RWPE2 (cell line): ENCODE measurements around the gene FAM78B.
A peak's percentile ranks its signal among the peaks of the same experiment; 100 is the strongest.

Source experiments
- ATAC-seq: fragments of 200-7000 bp; cut with Tn5 transposase; 3 replicates; pipeline ENCODE4 v1.9.1; 2021; ENCODE audit warnings: low read depth
- DNase-seq: peaks from one replicate; pipeline ENCODE4 v3.0.0-alpha.2; 2020; ENCODE audit warnings: low spot score
- H3K27ac ChIP-seq: fragments of 450-650 bp; 2 replicates; pipeline ENCODE4 v1.5.1; 2017; ENCODE audit warnings: mild to moderate bottlenecking; ENCODE audit not compliant: poor library complexity, severe bottlenecking
- H3K27me3 ChIP-seq: fragments of 250-450 bp; sonication (Bioruptor Pico); 2 replicates; pipeline ENCODE4 v1.5.1; 2021; ENCODE audit warnings: mild to moderate bottlenecking, moderate library complexity; ENCODE audit not compliant: insufficient read depth, poor library complexity, severe bottlenecking
- H3K36me3 ChIP-seq: fragments of 250-450 bp; sonication (Bioruptor Pico); 2 replicates; pipeline ENCODE4 v1.5.1; 2020; ENCODE audit warnings: low read depth, mild to moderate bottlenecking, moderate library complexity
- H3K4me1 ChIP-seq: fragments of 250-450 bp; sonication (Bioruptor Pico); 2 replicates; pipeline ENCODE4 v1.5.1; 2021; ENCODE audit warnings: mild to moderate bottlenecking, moderate library complexity; ENCODE audit not compliant: insufficient read depth, poor library complexity, severe bottlenecking
- H3K4me3 ChIP-seq: fragments of 250-450 bp; sonication (Bioruptor Pico); 2 replicates; pipeline ENCODE4 v1.5.1; 2021; ENCODE audit warnings: mild to moderate bottlenecking, moderate library complexity; ENCODE audit not compliant: severe bottlenecking
- H3K9me3 ChIP-seq: fragments of 250-450 bp; sonication (Bioruptor Pico); 2 replicates; pipeline ENCODE4 v1.5.1; 2021; ENCODE audit warnings: mild to moderate bottlenecking, moderate library complexity; ENCODE audit not compliant: severe bottlenecking
- TF ChIP-seq, protein P1 (sequence below): fragments of 450-650 bp; IDR thresholded peaks from one replicate; pipeline ENCODE4 v1.5.1; 2017; ENCODE audit warnings: mild to moderate bottlenecking, moderate library complexity; ENCODE audit not compliant: poor library complexity, severe bottlenecking

Gene FAM78B

DNA sequence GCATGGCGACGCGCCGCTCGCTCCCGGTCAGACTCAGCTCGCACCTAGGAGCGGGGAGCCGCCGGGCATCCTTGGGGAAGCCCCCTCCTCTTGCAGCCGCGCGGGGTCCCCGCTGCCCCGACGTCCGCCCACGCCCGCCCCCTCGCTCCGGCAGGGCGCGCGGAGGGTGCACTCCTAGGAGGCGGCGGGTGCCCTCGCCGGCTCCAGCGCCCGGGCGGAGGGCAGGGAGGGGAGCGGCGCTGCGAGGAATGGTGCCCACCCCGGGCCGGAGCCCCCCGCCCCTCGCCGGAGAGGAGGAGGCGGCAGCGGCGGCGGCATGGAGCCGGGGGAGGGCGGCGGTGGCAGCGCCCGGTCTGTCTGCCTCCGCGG lies 488 bp downstream of the FAM78B start:
- no peaks in the 10 kb centered on the region for H3K4me1 ChIP-seq
- peaks cover 46% of the 10 kb centered on the region for H3K27me3 ChIP-seq
- H3K27ac ChIP-seq = no peak overlapping the region
- TF ChIP-seq, protein P1, sequence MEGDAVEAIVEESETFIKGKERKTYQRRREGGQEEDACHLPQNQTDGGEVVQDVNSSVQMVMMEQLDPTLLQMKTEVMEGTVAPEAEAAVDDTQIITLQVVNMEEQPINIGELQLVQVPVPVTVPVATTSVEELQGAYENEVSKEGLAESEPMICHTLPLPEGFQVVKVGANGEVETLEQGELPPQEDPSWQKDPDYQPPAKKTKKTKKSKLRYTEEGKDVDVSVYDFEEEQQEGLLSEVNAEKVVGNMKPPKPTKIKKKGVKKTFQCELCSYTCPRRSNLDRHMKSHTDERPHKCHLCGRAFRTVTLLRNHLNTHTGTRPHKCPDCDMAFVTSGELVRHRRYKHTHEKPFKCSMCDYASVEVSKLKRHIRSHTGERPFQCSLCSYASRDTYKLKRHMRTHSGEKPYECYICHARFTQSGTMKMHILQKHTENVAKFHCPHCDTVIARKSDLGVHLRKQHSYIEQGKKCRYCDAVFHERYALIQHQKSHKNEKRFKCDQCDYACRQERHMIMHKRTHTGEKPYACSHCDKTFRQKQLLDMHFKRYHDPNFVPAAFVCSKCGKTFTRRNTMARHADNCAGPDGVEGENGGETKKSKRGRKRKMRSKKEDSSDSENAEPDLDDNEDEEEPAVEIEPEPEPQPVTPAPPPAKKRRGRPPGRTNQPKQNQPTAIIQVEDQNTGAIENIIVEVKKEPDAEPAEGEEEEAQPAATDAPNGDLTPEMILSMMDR = no peak
- DNase-seq (no peak), ATAC-seq (no peak)
- H3K4me3 ChIP-seq = peak overlapping the region; percentile 78
- H3K9me3 ChIP-seq = no peaks in the 10 kb centered on the region
- no peaks in the 10 kb centered on the region for H3K36me3 ChIP-seq

DNA sequence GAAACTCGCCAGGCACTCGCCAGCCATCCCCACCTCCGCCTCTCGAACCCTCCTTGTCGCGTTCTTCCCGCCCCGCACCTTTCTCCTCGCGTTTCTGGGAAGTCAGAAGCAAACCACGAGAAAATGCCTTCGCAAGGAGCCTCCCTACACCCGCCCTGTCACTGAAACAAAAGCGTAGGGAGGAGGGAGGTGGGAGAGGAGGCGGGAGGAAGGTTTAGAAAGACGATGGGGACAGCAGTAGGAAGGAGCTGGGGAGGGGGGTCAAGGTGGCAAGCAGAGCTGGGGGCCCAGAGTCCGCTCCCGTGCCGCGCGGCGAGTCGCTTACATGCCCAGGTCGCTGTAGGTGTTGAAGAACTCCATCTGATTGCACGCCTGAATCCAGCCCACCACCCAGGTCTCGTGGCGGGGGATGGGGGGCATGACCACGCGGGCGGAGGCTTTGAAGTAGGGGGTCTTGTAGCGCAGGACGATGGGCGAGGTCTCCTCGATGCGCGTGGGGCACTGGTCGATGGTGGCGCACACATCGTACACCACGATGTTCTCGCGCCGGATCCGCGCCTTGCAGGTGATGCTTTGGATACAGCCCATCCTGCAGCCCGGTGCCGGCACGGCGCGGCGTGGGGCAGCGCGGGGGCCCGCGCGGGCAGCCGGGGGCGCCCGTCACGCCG lies 1.0 kb downstream of the FAM78B start:
- Histone ChIP-seq H3K27ac (no peak overlapping the region), H3K4me3 (peak overlapping the region; percentile 78), H3K27me3 (peaks cover 46% of the 10 kb centered on the region), H3K36me3 (no peaks in the 10 kb centered on the region), H3K4me1 (no peaks in the 10 kb centered on the region), H3K9me3 (no peaks in the 10 kb centered on the region)
- TF ChIP-seq, protein P1 = no peak
- DNase-seq = no peak
- ATAC-seq = no peak

DNA sequence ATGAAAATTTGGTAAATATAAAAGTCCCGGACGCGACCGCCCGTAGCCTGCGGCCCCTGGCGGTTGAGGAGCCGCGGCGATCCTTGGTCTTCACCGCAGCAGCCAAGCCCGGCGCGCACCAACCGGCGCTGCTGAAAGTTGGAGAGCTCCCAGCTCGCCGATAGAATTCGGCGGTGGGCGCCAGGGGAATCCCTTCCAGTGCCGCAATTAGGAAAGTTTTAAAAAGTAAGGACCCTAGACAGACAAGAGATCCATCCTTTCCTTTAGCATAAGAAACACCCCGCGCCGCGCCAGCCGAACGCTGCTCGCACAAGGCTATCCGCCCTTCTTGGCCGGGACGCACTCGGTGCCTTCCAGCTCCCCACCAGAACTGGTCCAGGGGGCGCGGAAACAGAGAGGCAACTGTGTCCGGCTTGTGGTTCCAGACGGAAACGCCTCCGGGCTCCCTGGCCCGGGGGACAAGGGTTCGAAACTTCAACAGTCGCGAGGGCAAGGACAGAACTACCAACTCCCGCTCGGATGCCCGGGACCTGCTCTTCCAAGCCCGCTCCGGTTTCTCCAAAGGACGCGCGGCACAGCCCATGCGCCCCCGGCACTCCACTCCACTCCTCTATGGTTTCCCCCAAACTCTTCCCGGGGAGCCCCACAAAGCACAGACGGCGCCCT lies 1.7 kb downstream of the FAM78B start:
- TF ChIP-seq, protein P1 = peak; percentile 30
- no peak for DNase-seq
- Histone ChIP-seq H3K27ac (no peak overlapping the region), H3K4me1 (no peaks in the 10 kb centered on the region), H3K27me3 (peaks cover 46% of the 10 kb centered on the region), H3K36me3 (no peaks in the 10 kb centered on the region), H3K4me3 (no peak overlapping the region), H3K9me3 (no peaks in the 10 kb centered on the region)
- ATAC-seq = peak; percentile 64

DNA sequence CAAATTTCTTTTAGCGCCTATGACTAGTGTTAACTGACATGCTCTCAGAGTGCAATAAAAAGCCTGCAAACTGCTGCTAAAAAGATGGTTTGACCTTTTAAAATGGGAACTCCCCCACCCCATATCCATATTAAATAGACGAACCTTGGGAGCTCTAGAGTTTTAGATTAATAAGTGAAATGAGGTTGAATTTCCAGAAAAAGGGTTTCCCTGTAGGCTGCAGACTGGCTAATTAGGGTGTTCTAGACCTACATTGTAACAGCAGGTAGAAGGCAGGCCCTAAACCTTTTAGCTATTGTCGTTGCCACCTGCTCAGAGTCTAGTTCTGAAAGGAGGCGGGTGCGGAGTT lies 2.2 kb downstream of the FAM78B start:
- no peak for ATAC-seq
- H3K27me3 ChIP-seq = peaks cover 46% of the 10 kb centered on the region
- no peak overlapping the region for H3K4me3 ChIP-seq
- no peaks in the 10 kb centered on the region for H3K36me3 ChIP-seq
- H3K9me3 ChIP-seq = no peaks in the 10 kb centered on the region
- no peak for DNase-seq
- TF ChIP-seq, protein P1 = no peak
- no peaks in the 10 kb centered on the region for H3K4me1 ChIP-seq
- no peak overlapping the region for H3K27ac ChIP-seq

DNA sequence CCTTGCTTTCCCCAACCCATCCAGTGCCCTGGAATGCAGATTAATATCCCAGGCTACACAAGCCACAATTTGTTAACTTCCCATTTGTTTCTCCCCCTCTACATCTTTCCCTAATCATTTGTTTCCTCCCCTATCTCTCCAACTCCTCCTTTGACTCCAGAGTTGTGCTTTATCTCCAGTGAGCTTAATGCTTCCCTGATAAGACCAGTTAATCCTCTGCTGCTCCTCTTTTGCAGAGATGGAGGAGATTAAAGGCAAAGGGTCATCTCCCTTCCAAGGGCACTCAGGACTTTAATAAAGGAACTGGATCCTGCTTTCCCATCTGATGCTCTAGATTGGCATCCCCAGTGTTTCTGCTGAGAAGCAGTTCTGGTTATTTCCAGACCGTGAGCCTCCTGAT lies 7.1 kb downstream of the FAM78B start:
- H3K9me3 ChIP-seq = no peaks in the 10 kb centered on the region
- H3K27ac ChIP-seq = no peak overlapping the region
- no peaks in the 10 kb centered on the region for H3K4me1 ChIP-seq
- TF ChIP-seq, protein P1 = no peak
- ATAC-seq (no peak), DNase-seq (no peak)
- peaks cover 22% of the 10 kb centered on the region for H3K27me3 ChIP-seq
- H3K4me3 ChIP-seq = no peak overlapping the region
- H3K36me3 ChIP-seq = no peaks in the 10 kb centered on the region
